C4-2B (cell line): ENCODE data around the gene NCOA3.

Experiments used
- ZFX ChIP-seq: fragments of 450-650 bp; IDR thresholded peaks from 2 replicates; pipeline ENCODE4 v1.6.1; 2017
- TF ChIP-seq, protein P1 (sequence below): fragments of 450-650 bp; conservative IDR thresholded peaks from 2 replicates; pipeline ENCODE4 v1.5.1; 2017; ENCODE audit warnings: mild to moderate bottlenecking

- TF ChIP-seq, protein P1, sequence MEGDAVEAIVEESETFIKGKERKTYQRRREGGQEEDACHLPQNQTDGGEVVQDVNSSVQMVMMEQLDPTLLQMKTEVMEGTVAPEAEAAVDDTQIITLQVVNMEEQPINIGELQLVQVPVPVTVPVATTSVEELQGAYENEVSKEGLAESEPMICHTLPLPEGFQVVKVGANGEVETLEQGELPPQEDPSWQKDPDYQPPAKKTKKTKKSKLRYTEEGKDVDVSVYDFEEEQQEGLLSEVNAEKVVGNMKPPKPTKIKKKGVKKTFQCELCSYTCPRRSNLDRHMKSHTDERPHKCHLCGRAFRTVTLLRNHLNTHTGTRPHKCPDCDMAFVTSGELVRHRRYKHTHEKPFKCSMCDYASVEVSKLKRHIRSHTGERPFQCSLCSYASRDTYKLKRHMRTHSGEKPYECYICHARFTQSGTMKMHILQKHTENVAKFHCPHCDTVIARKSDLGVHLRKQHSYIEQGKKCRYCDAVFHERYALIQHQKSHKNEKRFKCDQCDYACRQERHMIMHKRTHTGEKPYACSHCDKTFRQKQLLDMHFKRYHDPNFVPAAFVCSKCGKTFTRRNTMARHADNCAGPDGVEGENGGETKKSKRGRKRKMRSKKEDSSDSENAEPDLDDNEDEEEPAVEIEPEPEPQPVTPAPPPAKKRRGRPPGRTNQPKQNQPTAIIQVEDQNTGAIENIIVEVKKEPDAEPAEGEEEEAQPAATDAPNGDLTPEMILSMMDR: no peak
- no peak for TF ChIP-seq ZFX
Observed at GRCh38 chr20:47667531-47668312, 166.0 kb downstream of the NCOA3 start.
